GM21423 (cell line): Measurements from ENCODE around the gene TPO.
"Not testable (repeated sequence)": the region's sequence is repeated elsewhere in the genome, so short reads cannot be mapped to it uniquely, and the experiment has no call there.

Experiments used
- ATAC-seq: cut with Tn5 transposase; IDR thresholded peaks from one replicate; pipeline ENCODE4 v1.9.1; 2021; ENCODE audit warnings: mild to moderate bottlenecking, moderate library complexity; ENCODE audit not compliant: unreplicated experiment

TPO gene

GRCh38 chr2:1481406-1482252 lies 68.4 kb downstream of the TPO start:
- ATAC-seq = no peak

GRCh38 chr2:1482253-1482675 lies 69.0 kb downstream of the TPO start:
- ATAC-seq = no peak

- ATAC-seq = no peak
Measured at GRCh38 chr2:1482981-1483380, 69.7 kb downstream of the TPO start.

- ATAC-seq = no peak
Measured at GRCh38 chr2:1483551-1483950, 70.3 kb downstream of the TPO start.

GRCh38 chr2:1484131-1484884 lies 71.0 kb downstream of the TPO start:
- no peak for ATAC-seq

GRCh38 chr2:1486670-1487069 lies 73.4 kb downstream of the TPO start:
- no peak for ATAC-seq

GRCh38 chr2:1487758-1488157 lies 74.5 kb downstream of the TPO start:
- no peak for ATAC-seq

- no peak for ATAC-seq
Measured at GRCh38 chr2:1488181-1488671, 75.0 kb downstream of the TPO start.

- ATAC-seq = no peak
Measured at GRCh38 chr2:1488851-1489250, 75.6 kb downstream of the TPO start.

GRCh38 chr2:1489486-1489885 lies 76.2 kb downstream of the TPO start:
- ATAC-seq = no peak

- not testable (repeated sequence) for ATAC-seq
Measured at GRCh38 chr2:1490381-1490780, 77.1 kb downstream of the TPO start.

- no peak for ATAC-seq
Measured at GRCh38 chr2:1491751-1492150, 78.5 kb downstream of the TPO start.

- ATAC-seq = not testable (repeated sequence)
Measured at GRCh38 chr2:1492231-1492630, 79.0 kb downstream of the TPO start.

- ATAC-seq = no peak
Measured at GRCh38 chr2:1492711-1493430, 79.6 kb downstream of the TPO start.

GRCh38 chr2:1493431-1494126 lies 80.3 kb downstream of the TPO start:
- no peak for ATAC-seq

- ATAC-seq = no peak
Measured at GRCh38 chr2:1494257-1494656, 81.0 kb downstream of the TPO start.

GRCh38 chr2:1494906-1495305 lies 81.6 kb downstream of the TPO start:
- ATAC-seq = no peak

GRCh38 chr2:1495676-1496358 lies 82.6 kb downstream of the TPO start:
- ATAC-seq = no peak

GRCh38 chr2:1496359-1496821 lies 83.1 kb downstream of the TPO start:
- ATAC-seq = no peak

- ATAC-seq = no peak
Measured at GRCh38 chr2:1497122-1497611, 83.9 kb downstream of the TPO start.
